Endothelial cell of umbilical vein (primary cell): ENCODE results near the gene DCP2. TPM values are rescaled to one million over a fixed set of nuclear protein-coding genes. Genes with fewer than 3 reads are reported as not detected.

Experiments
- BruUV-seq: library from RNA; stranded (reverse); fragments of 400-500 nt; replicated peaks from 2 replicates; lab custom pipeline; 2021; lab: Mats Ljungman, UMichigan
- CTCF ChIA-PET: fragments of 300-600, 350-600 bp; sonication (Branson Sonifier 250); formaldehyde crosslinking; loops from one replicate; lab custom pipeline; 2021; ENCODE audit warnings: antibody characterized with exemption, inconsistent platforms; lab: Charles Lee
- POLR2A ChIA-PET: fragments of 300-600, 350-600 bp; sonication (Branson Sonifier 250); formaldehyde crosslinking; loops from one replicate; lab custom pipeline; 2021; ENCODE audit warnings: antibody characterized with exemption, inconsistent platforms; lab: Charles Lee
- DNase-seq: peaks from one replicate; pipeline ENCODE4 v3.0.0-alpha.2; 2011; ENCODE audit warnings: low read depth, low spot score
- FAIRE-seq: peaks from 2 replicates; lab custom pipeline; 2011; peaks lifted over from hg19 to GRCh38; lab: Jason Lieb, UNC
- H2AFZ ChIP-seq: 2 replicates; pipeline ENCODE4 v1.6.0; 2012; ENCODE audit warnings: low read depth, low read length, control low read depth, inconsistent platforms
- H3K27ac ChIP-seq: 2 replicates; pipeline ENCODE4 v1.5.1; 2011; ENCODE audit warnings: low read depth, mild to moderate bottlenecking, control low read depth, low read length, moderate library complexity; ENCODE audit not compliant: insufficient read depth
- H3K27me3 ChIP-seq, 2 experiments: 2 replicates each; pipeline versions ENCODE4 v1.6.0 to v1.6.1; 2011; ENCODE audit warnings: low read length in 2 of 2, mixed read lengths in 1 of 2; ENCODE audit not compliant: control insufficient read depth in 2 of 2, insufficient read depth in 2 of 2
- H3K36me3 ChIP-seq, 2 experiments: 2 replicates in 1 of 2; 3 replicates in 1 of 2; pipeline ENCODE4 v1.5.1; 2011; ENCODE audit warnings: low read length in 2 of 2, mild to moderate bottlenecking in 1 of 2, moderate library complexity in 1 of 2; ENCODE audit not compliant: control insufficient read depth in 2 of 2, insufficient read depth in 2 of 2; ENCODE audit errors: extremely low read depth in 1 of 2
- H3K4me1 ChIP-seq: 3 replicates; pipeline ENCODE4 v1.5.1; 2011; ENCODE audit warnings: mild to moderate bottlenecking, low read length; ENCODE audit not compliant: control insufficient read depth, insufficient read depth; ENCODE audit errors: extremely low read depth
- H3K4me2 ChIP-seq: 2 replicates; pipeline ENCODE4 v1.6.1; 2011; ENCODE audit warnings: low read length, control low read depth, mixed read lengths; ENCODE audit not compliant: insufficient read depth
- H3K4me3 ChIP-seq, 3 experiments: fragments of 200-600 bp in 1 of 3; sonication (generic), shearing (Covaris generic) in 1 of 3; replicated peaks in 1 of 3; 2 replicates each; pipeline ENCODE4 v1.5.1; 2011 to 2016; ENCODE audit warnings: control low read depth in 3 of 3, low read length in 3 of 3, mild to moderate bottlenecking in 2 of 3, inconsistent platforms in 1 of 3, low read depth in 1 of 3, moderate library complexity in 1 of 3; ENCODE audit not compliant: insufficient read depth in 1 of 3
- H3K79me2 ChIP-seq: 2 replicates; pipeline ENCODE4 v1.6.0; 2012; ENCODE audit warnings: low read length, inconsistent platforms; ENCODE audit not compliant: control insufficient read depth, insufficient read depth
- H3K9ac ChIP-seq: replicated peaks from 2 replicates; pipeline ENCODE3; 2011; ENCODE audit warnings: low read length, control low read depth; ENCODE audit not compliant: insufficient read depth; ENCODE audit errors: extremely low read depth
- H3K9me1 ChIP-seq: replicated peaks from 3 replicates; pipeline ENCODE4 v1.6.0; 2011; ENCODE audit warnings: mild to moderate bottlenecking, low read length; ENCODE audit not compliant: control insufficient read depth, insufficient read depth; ENCODE audit errors: extremely low read depth
- H3K9me3 ChIP-seq: replicated peaks from 2 replicates; pipeline ENCODE4 v1.5.1; 2012; ENCODE audit warnings: low read length, inconsistent platforms; ENCODE audit not compliant: control insufficient read depth, insufficient read depth
- H4K20me1 ChIP-seq: replicated peaks from 2 replicates; pipeline ENCODE3; 2011; ENCODE audit warnings: mild to moderate bottlenecking, low read length; ENCODE audit not compliant: control insufficient read depth, insufficient read depth; ENCODE audit errors: extremely low read depth
- CTCF ChIP-seq, 2 donors: IDR thresholded peaks; 1 replicate in 1 of 2; 2 replicates in 1 of 2; pipeline ENCODE4 v1.5.1; 2011; ENCODE audit warnings: low read length in 2 of 2, mild to moderate bottlenecking in 2 of 2, moderate library complexity in 2 of 2, control low read depth in 1 of 2, inconsistent platforms in 1 of 2, low read depth in 1 of 2; ENCODE audit not compliant: insufficient read depth in 1 of 2; ENCODE audit errors: extremely low read depth in 1 of 2
- EZH2 ChIP-seq: IDR thresholded peaks from 2 replicates; pipeline ENCODE4 v1.6.1; 2012; ENCODE audit warnings: borderline replicate concordance, low read depth, mild to moderate bottlenecking, moderate library complexity, low read length, inconsistent platforms; ENCODE audit not compliant: severe bottlenecking
- FOS ChIP-seq: IDR thresholded peaks from 2 replicates; pipeline ENCODE4 v1.6.1; 2011; ENCODE audit warnings: mild to moderate bottlenecking, low read length, moderate library complexity, borderline replicate concordance; ENCODE audit not compliant: insufficient read depth
- GATA2 ChIP-seq: IDR thresholded peaks from 2 replicates; pipeline ENCODE4 v1.7.0; 2011; ENCODE audit warnings: low read depth, mild to moderate bottlenecking, moderate library complexity, mixed read lengths, low read length; ENCODE audit not compliant: insufficient read length, insufficient read depth
- MAX ChIP-seq: IDR thresholded peaks from 2 replicates; pipeline ENCODE4 v1.6.1; 2011; ENCODE audit not compliant: insufficient read depth, insufficient read length
- MYC ChIP-seq: IDR thresholded peaks from one replicate; pipeline ENCODE4 v1.6.1; 2011; ENCODE audit warnings: mild to moderate bottlenecking, low read depth, low read length
- POLR2AphosphoS5 ChIP-seq: IDR thresholded peaks from 2 replicates; pipeline ENCODE4 v1.6.1; 2012; ENCODE audit warnings: low read depth, mild to moderate bottlenecking, control low read depth, low read length, moderate library complexity; ENCODE audit not compliant: insufficient read depth
- dilution Hi-C: fragments of 300-500 bp; cut with MboI; formaldehyde crosslinking; loops from one replicate; pipeline ENCODE4 v1.15.0; 2019; ENCODE audit warnings: low sequenced_read_pairs; ENCODE audit not compliant: extremely low pct_ligation_motif_present
- intact Hi-C: fragments of 100-400 bp; cut with micrococcal nuclease; formaldehyde crosslinking; loops from one replicate; pipeline ENCODE4 v1.10.0; 2022
- polyA plus RNA-seq, 4 experiments: library from polyadenylated mRNA; depleted of rRNA in 3 of 4; stranded (reverse) in 3 of 4; unstranded in 1 of 4; fragments of >200 nt; gene quantifications; 2 replicates each; pipeline versions ENCODE4 v1.2.1 to v1.2.3, GENCODE V29; 2011 to 2012; ENCODE audit warnings: missing spikeins in 1 of 4
- total RNA-seq: library from RNA; stranded (reverse); gene quantifications from 2 replicates; pipeline ENCODE4 v1.2.3, GENCODE V29; 2021

Gene DCP2
- total and polyA plus RNA-seq, 2 donors (not counting 3 experiments of a cell fraction or from before 2014, with no cell fraction given), result 11.3 to 60.0 TPM

- TF ChIP-seq MYC (no peak), FOS (no peak), CTCF (IDR thresholded peaks at IDR 0.05; ENCODE audit: extremely low read depth in 1 of 2, insufficient read depth in 1 of 2, low read depth in 1 of 2, low read length in 2 of 2) (no peak), EZH2 (no peak), GATA2 (no peak), MAX (no peak), POLR2AphosphoS5 (no peak)
- FAIRE-seq (no peak), DNase-seq (no peak)
- BruUV-seq, result no TSS peak
- Histone ChIP-seq H3K36me3 (no peaks in the 10 kb centered on the region), H3K79me2 (no peaks in the 10 kb centered on the region), H2AFZ (no peak overlapping the region), H3K27ac (no peak overlapping the region), H3K9me1 (no peaks in the 10 kb centered on the region), H3K9me3 (no peaks in the 10 kb centered on the region), H3K4me2 (no peak overlapping the region), H4K20me1 (no peaks in the 10 kb centered on the region), H3K9ac (no peak overlapping the region), H3K4me3 (no peak overlapping the region), H3K27me3 (no peaks in the 10 kb centered on the region), H3K4me1 (peaks cover 2% of the 10 kb centered on the region)
- ChIA-PET CTCF (no interaction called here), POLR2A (no interaction called here)
- dilution Hi-C loops, result no loop called here
- intact Hi-C loops, result no loop called here
These were observed 43.5 kb upstream of the DCP2 start for GRCh38 chr5:112933105-112933504.
